ENCODE results near the gene KIF1C. TPM values are rescaled to one million over a fixed set of nuclear protein-coding genes. Genes with fewer than 3 reads are reported as not detected.
"Not testable (repeated sequence)": the region's sequence is repeated elsewhere in the genome, so short reads cannot be mapped to it uniquely, and the experiment has no call there.

KIF1C gene
- total and polyA plus RNA-seq, 5 donors, result 406 to 727 (median 546) TPM

- ATAC-seq, result no peak
- Histone ChIP-seq H3K4me3 (ENCODE audit: low read length) (no peak overlapping the region), H3K9me3 (ENCODE audit: control insufficient read depth, low read length) (no peaks in the 10 kb centered on the region), H3K27me3 (ENCODE audit: control insufficient read depth, insufficient read depth) (no peaks in the 10 kb centered on the region), H3K27ac (ENCODE audit: low read length) (no peak overlapping the region), H3K4me1 (ENCODE audit: control insufficient read depth, insufficient read depth, low read length) (peaks cover 2% of the 10 kb centered on the region)
- DNase-seq, result no peak
- intact Hi-C loops (cut with DNase I), result no loop called here
- 53% methylated on average over 5 of the region's 5 CpGs for WGBS
These were observed 51.6 kb downstream of the KIF1C start for GRCh38 chr17:5049314-5049841.

DNA sequence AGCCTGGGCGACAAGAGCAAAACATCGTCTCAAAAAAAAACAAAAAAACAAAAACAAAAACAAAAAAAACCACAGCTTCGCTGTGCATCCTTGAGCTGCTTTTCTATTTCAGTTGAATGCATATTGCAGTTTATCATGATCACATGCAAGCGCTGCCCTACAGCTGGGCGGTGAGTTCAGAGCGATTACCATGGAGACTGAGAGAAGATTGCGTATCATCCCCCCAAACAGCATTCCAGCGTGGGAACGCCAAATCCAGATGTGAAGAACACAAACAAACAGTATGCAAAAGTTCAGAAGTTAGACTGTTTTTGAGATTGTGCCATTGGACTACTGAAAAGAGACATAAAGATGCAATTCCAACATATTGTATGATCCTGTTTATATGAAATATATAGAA, 52.5 kb downstream of the KIF1C start:
- DNase-seq, result no peak
- no peak for ATAC-seq
- Histone ChIP-seq H3K9me3 (ENCODE audit: control insufficient read depth, low read length) (no peaks in the 10 kb centered on the region), H3K4me3 (ENCODE audit: low read length) (no peak overlapping the region), H3K4me1 (ENCODE audit: control insufficient read depth, insufficient read depth, low read length) (peaks cover 2% of the 10 kb centered on the region), H3K27me3 (ENCODE audit: control insufficient read depth, insufficient read depth) (no peaks in the 10 kb centered on the region), H3K27ac (ENCODE audit: low read length) (no peak overlapping the region)
- intact Hi-C loops (cut with DNase I), result loop anchor here in 1 of 4 donors (10.0 kb wide), 1 partner anchor 75 kb away; no protein-coding TSS in a partner anchor
- WGBS, result 65% methylated on average over 9 of the region's 9 CpGs

DNA sequence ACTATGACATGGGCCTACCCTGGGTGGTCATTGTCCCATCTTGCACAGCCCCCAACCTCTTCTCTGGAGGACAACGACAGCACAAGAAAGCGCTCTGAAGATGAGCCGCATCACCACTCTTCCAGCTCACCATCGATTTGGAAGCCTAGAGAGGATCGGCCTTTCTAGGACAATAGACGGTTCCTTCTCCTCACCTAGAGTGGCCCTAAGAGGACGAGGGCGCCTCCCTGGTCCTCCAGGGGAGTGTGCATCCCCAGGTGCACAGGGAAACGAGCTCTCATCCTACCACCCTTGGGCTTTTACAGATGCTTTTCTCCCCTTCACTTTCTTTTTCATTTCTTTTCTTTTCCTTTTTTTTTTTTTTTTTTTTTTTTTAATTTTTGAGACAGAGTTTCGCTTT, 57.8 kb downstream of the KIF1C start:
- H3K9me3 ChIP-seq (ENCODE audit: control insufficient read depth, low read length), result no peaks in the 10 kb centered on the region
- no peak overlapping the region for H3K27ac ChIP-seq (ENCODE audit: low read length)
- H3K4me1 ChIP-seq (ENCODE audit: control insufficient read depth, insufficient read depth, low read length), result no peaks in the 10 kb centered on the region
- H3K4me3 ChIP-seq (ENCODE audit: low read length), result no peak overlapping the region
- ATAC-seq (no peak), DNase-seq (no peak)
- 89% methylated on average over 10 of the region's 10 CpGs for WGBS
- intact Hi-C loops (cut with DNase I), result loop anchor here in 1 of 4 donors (10.0 kb wide), 1 partner anchor 81 kb away; no protein-coding TSS in a partner anchor
- H3K27me3 ChIP-seq (ENCODE audit: control insufficient read depth, insufficient read depth), result no peaks in the 10 kb centered on the region

DNA sequence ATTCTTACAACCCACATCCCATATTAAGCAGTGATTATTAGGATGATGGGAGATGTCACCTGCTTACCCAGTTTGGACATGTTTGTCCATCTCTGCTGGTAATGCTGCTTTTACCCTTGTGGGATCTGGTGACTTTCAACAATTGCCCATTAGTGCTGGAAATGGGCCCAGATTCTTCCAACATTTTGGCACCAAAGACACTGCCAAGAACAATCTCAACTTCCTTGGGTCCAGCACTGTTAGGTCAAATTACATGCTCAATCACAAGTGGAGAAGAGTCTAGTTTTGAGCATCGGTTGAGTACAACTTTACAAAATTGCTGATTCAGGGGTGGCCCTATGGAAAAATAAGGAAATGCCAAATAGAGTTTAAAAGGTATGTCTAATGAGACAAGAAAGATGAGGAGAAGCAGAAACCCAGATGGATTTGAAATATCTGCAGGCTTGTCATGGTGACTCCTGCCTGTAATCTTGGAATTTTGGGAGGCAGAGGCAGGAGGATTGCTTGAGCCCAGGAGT, 67.5 kb downstream of the KIF1C start:
- no peaks in the 10 kb centered on the region for H3K9me3 ChIP-seq (ENCODE audit: control insufficient read depth, low read length)
- no peak overlapping the region for H3K27ac ChIP-seq (ENCODE audit: low read length)
- intact Hi-C loops (cut with DNase I), result loop anchor here in 2 of 4 donors (10.0 kb wide), 1 partner anchor 80 kb away; the partner anchor contains the start of gene CAMTA2 (in 2 of the 2)
- no peak for DNase-seq
- no peak for ATAC-seq
- H3K4me1 ChIP-seq (ENCODE audit: control insufficient read depth, insufficient read depth, low read length), result no peaks in the 10 kb centered on the region
- no peaks in the 10 kb centered on the region for H3K27me3 ChIP-seq (ENCODE audit: control insufficient read depth, insufficient read depth)
- H3K4me3 ChIP-seq (ENCODE audit: low read length), result no peak overlapping the region
- 28% methylated on average over 1 of the region's 1 CpG for WGBS

DNA sequence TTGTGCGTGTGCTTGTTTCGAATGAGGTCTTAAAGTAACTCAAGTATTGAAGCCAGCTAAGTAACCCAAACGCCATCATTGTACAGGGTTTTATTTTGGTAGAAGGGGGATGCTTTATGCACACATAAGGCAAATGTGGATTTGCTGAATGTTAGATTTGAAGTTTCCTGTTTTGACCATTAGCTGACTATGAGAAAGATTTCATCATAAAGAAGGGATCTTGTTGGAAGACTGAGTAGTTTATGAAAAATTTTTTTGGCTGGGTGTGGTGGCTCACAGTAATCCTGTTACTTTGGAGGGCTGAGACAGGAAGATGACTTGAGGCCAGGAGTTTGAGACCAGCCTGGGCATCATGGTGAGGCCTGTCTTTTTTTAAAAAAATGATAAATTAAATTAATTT, 70.5 kb downstream of the KIF1C start:
- no peak for ATAC-seq
- intact Hi-C loops (cut with DNase I), result loop anchor here in 2 of 4 donors (10.0 kb wide), 1 partner anchor 83 kb away; the partner anchor contains the start of gene CAMTA2 (in 2 of the 2)

DNA sequence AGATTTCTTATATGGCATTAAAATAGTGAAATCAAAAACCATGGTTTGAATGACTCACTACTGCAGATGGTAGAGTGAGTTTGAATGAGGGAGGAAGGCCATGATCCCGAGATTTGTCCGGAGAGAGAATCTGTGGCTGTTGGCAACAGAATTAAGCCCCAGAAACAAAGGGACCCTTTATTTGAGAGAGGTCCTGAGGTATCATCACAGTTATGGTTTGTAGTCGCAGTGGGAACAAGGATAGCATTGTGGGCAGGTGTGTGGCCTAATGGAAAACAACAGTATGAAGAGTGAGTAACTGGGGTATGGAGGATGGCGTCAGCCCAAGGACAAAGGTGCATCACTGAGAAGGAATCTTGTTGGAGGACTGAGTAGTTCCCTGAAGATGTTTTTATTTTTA, 72.0 kb downstream of the KIF1C start:
- Histone ChIP-seq H3K9me3 (ENCODE audit: control insufficient read depth, low read length) (no peaks in the 10 kb centered on the region), H3K4me1 (ENCODE audit: control insufficient read depth, insufficient read depth, low read length) (no peaks in the 10 kb centered on the region), H3K27me3 (ENCODE audit: control insufficient read depth, insufficient read depth) (no peaks in the 10 kb centered on the region), H3K4me3 (ENCODE audit: low read length) (no peak overlapping the region), H3K27ac (ENCODE audit: low read length) (no peak overlapping the region)
- no peak for ATAC-seq
- 86% methylated on average over 4 of the region's 4 CpGs for WGBS
- no peak for DNase-seq
- intact Hi-C loops (cut with DNase I), result loop anchor here in 2 of 4 donors (10.0 kb wide), 1 partner anchor 85 kb away; the partner anchor contains the start of gene CAMTA2 (in 2 of the 2)

More for the DNA sequence above, 70.5 kb downstream of the KIF1C start:
- Histone ChIP-seq H3K4me3 (ENCODE audit: low read length) (no peak overlapping the region), H3K27ac (ENCODE audit: low read length) (no peak overlapping the region), H3K27me3 (ENCODE audit: control insufficient read depth, insufficient read depth) (no peaks in the 10 kb centered on the region), H3K4me1 (ENCODE audit: control insufficient read depth, insufficient read depth, low read length) (no peaks in the 10 kb centered on the region), H3K9me3 (ENCODE audit: control insufficient read depth, low read length) (no peaks in the 10 kb centered on the region)
- 90% methylated on average over 3 of the region's 3 CpGs for WGBS
- no peak for DNase-seq

GRCh38 chr17:5075472-5075871, 77.7 kb downstream of the KIF1C start:
- H3K4me3 ChIP-seq (ENCODE audit: low read length); H3K27me3 ChIP-seq (ENCODE audit: control insufficient read depth, insufficient read depth); H3K9me3 ChIP-seq (ENCODE audit: control insufficient read depth, low read length); intact Hi-C loops (cut with DNase I); H3K27ac ChIP-seq (ENCODE audit: low read length); ATAC-seq; H3K4me1 ChIP-seq (ENCODE audit: control insufficient read depth, insufficient read depth, low read length); DNase-seq: not testable (repeated sequence)
- WGBS, result 90% methylated on average over 4 of the region's 5 CpGs

GRCh38 chr17:5077275-5077674, 79.5 kb downstream of the KIF1C start:
- WGBS, result 98% methylated on average over 24 of the region's 24 CpGs
- H3K9me3 ChIP-seq (ENCODE audit: control insufficient read depth, low read length); H3K4me1 ChIP-seq (ENCODE audit: control insufficient read depth, insufficient read depth, low read length); ATAC-seq; H3K27ac ChIP-seq (ENCODE audit: low read length); H3K4me3 ChIP-seq (ENCODE audit: low read length); intact Hi-C loops (cut with DNase I); H3K27me3 ChIP-seq (ENCODE audit: control insufficient read depth, insufficient read depth): not testable (repeated sequence)
- DNase-seq, result peak in 1 of 3 donors; percentile 67

GRCh38 chr17:5077781-5078105, 80.0 kb downstream of the KIF1C start:
- no peak for DNase-seq

More at GRCh38 chr17:5077781-5078105, 80.0 kb downstream of the KIF1C start:
- 16% methylated on average over 14 of the region's 14 CpGs for WGBS
- intact Hi-C loops (cut with DNase I), result no loop called here
- Histone ChIP-seq H3K27ac (ENCODE audit: low read length) (peak overlapping the region; percentile 91), H3K4me3 (ENCODE audit: low read length) (peak overlapping the region; percentile 85), H3K4me1 (ENCODE audit: control insufficient read depth, insufficient read depth, low read length) (peaks cover 2% of the 10 kb centered on the region), H3K27me3 (ENCODE audit: control insufficient read depth, insufficient read depth) (no peaks in the 10 kb centered on the region), H3K9me3 (ENCODE audit: control insufficient read depth, low read length) (no peaks in the 10 kb centered on the region)
- peak; percentile 28 to 47 for ATAC-seq
